Right ventricle myocardium inferior (tissue), 1 donor: Measurements from ENCODE around the gene NFKBIA. TPM values are rescaled to one million over a fixed set of nuclear protein-coding genes. Genes with fewer than 3 reads are reported as not detected.
A peak's percentile ranks its signal among the peaks of the same experiment; 100 is the strongest.
"Not testable (repeated sequence)": the region's sequence is repeated elsewhere in the genome, so short reads cannot be mapped to it uniquely, and the experiment has no call there.

Experiments used
- ATAC-seq: fragments of 200-7000 bp; cut with Tn5 transposase; one replicate; pipeline ENCODE4 v1.9.1; 2020; ENCODE audit warnings: mild to moderate bottlenecking, moderate library complexity
- DNase-seq: peaks from one replicate; pipeline ENCODE4 v3.0.0; 2021; ENCODE audit errors: missing footprints
- intact Hi-C: fragments of 100-400 bp; cut with DNase I; formaldehyde crosslinking; loops from one replicate; pipeline ENCODE4 v1.11.0; 2022
- total RNA-seq: library from RNA; stranded (reverse); fragmentation: NEBNext Ultra II Directional; extraction: Animal tissue kit (Norgen Biotek cat#: 25700); gene quantifications from one replicate; pipeline ENCODE4 v1.2.1, GENCODE V29; 2021
- donor health status: DM: no; HTN: yes; CAD: no; lungs with severe emphysema.

The NFKBIA gene
- total RNA-seq, 1 donor from 2014 or later: 83.0 TPM

DNA sequence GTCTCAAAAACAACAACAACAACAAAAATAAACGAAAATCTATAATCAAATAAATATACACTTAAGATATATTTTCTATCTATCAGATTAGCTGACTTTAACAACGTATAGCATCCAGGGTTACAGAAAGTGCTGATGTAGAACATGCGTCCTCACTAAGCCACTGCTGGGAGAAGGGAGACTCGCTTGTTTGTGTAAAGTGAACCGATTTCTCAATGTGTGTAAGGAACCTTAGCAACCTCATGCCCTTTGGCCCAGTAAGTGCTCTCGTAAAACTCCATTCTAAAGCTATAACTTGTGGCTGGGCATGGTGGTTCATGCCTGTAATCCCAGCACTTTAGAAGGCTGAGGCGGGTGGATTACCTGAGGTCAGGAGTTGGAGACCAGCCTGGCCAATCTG lies 23.8 kb downstream of the NFKBIA start:
- no peak for ATAC-seq
- DNase-seq: no peak
- intact Hi-C loops: no loop called here

- ATAC-seq, DNase-seq, intact Hi-C loops: not testable (repeated sequence)
These were observed 25.2 kb downstream of the NFKBIA start for GRCh38 chr14:35379234-35379933.

DNA sequence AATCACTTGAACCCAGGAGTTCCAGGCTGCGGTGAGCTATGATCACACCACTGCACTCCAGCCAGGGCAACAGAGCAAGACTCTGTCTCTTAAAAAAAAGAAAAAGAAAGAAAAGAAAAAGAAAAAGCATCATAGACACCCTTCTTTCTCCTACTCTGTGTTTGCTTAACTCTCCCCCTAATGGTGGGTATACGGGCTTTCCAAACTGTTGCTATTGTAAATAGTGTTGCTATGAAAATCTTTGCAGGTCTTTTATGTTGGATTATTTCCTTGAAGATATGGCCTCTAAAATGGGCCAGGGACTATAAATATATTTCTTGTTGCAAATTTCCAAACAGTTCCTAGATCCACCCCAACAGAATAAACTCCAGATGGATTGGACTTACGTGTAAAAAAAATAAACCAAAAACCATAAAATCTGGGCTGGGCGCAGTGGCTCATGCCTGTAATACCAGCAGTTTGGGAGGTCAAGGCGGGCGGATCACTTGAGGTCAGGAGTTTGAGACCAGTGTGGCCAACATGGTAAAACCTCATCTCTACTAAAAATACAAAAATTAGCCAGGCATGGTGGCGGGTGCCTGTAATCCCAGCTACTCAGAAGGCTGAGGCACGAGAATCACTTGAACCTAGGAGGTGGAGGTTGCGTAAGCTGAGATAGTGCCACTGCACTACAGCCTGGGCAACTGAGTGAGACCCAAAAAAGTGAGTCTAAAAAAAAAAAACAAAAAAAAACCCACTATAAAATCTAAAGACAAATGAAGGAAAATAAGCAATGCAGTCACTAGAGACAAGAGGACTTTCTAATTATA lies 25.9 kb downstream of the NFKBIA start:
- intact Hi-C loops: no loop called here
- ATAC-seq (no peak), DNase-seq (no peak)

DNA sequence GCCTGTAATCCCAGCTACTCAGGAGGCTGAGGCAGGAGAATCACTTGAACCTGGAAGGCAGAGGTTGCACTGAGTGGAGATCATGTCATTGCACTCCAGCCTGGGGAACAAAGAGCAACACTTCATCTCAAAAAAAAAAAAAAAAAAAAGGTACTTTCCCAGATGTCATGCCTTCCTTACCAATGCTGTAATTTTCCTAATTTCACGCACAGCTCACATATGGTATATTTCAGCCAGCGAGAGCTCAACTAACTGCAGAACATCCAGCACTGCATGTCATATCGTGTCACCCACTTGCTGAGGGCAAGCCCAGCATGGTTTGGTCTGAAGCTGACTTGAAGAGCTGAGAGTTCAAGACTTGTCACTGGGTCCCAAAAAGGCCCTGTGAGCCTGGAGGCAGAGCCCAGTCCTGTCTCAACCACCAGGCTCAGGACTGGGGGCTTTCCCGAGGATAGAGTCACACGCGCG lies 29.0 kb downstream of the NFKBIA start:
- intact Hi-C loops: no loop called here
- DNase-seq (no peak), ATAC-seq (no peak)

GRCh38 chr14:35374263-35374712 lies 30.3 kb downstream of the NFKBIA start:
- DNase-seq: no peak
- peak; percentile 50 for ATAC-seq
- intact Hi-C loops: no loop called here

DNA sequence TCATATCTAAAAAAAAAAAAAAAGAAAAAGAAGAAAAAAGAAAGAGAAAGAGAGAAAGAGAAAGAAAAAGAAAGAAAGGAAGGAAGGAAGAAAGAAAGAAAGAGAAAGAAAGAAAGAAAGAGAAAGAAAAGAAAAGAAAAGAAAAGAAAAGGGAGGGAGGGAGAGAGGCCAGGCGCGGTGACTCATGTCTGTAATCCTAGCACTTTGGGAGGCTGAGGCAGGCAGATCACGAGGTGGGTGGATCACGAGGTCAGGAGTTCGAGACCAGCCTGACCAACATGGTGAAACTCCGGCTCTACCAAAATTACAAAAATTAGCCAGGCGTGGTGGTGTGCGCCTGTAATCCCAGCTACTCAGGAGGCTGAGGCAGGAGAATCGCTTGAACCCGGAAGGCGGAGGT lies 31.3 kb downstream of the NFKBIA start:
- DNase-seq, intact Hi-C loops, ATAC-seq: not testable (repeated sequence)

- no peak for DNase-seq
- no peak for ATAC-seq
- intact Hi-C loops: no loop called here
These were observed 33.6 kb downstream of the NFKBIA start for GRCh38 chr14:35370969-35371368.

- ATAC-seq: no peak
- intact Hi-C loops: no loop called here
- DNase-seq: no peak
These were observed 34.8 kb downstream of the NFKBIA start for GRCh38 chr14:35369701-35370191.

DNA sequence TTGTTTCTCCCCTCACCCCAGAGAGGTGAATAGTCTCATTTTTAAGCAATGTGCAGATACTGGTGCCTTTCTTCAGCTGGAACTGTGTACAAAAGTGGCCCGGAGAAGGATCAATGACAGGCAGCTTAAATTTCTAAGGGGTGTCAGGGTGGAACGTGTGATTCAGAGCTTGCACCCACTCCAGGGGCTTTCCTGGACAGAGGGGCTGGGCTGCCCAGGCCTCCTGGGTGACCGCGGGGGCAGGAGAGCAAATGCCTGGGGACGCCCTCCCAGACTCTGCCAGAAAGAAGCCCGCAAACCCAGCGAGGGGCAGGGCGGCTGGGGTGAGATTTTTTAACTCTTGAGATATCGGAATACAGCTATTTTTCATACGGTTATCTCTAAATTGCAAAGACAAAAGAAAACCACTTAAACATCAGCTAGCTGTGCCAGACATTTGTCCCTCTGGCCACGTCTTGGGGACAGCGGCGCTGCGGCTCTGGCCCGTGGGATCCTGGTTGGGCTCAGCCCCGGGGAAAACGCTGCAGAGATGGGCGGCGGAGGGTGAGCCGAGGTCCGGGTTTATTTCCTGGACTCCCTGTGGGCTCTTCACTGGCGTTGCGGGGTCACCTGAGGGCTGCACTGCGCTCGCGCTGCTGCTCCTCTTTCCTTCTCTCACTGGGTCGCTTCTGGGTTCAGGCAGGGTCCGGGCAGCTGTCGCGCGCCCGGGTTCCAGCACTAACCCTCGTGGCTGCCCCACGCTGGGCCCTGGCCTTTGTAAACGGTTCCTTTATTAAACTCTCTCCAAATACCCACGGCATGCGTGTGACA lies 35.8 kb downstream of the NFKBIA start:
- intact Hi-C loops: no loop called here
- DNase-seq (no peak), ATAC-seq (no peak)

GRCh38 chr14:35368139-35368460 lies 36.4 kb downstream of the NFKBIA start:
- ATAC-seq (no peak), DNase-seq (no peak)
- intact Hi-C loops: no loop called here

GRCh38 chr14:35367056-35367372 lies 37.5 kb downstream of the NFKBIA start:
- intact Hi-C loops: no loop called here
- no peak for ATAC-seq
- no peak for DNase-seq

- intact Hi-C loops: no loop called here
- ATAC-seq (no peak), DNase-seq (peak; percentile 27)
These were observed 38.0 kb downstream of the NFKBIA start for GRCh38 chr14:35366521-35366976.

- ATAC-seq (peak; percentile 22), DNase-seq (peak; percentile 74)
- intact Hi-C loops: no loop called here
These were observed 38.5 kb downstream of the NFKBIA start for GRCh38 chr14:35366056-35366451.

- DNase-seq (peak; percentile 73), ATAC-seq (peak; percentile 60)
- intact Hi-C loops: no loop called here
These were observed 39.2 kb downstream of the NFKBIA start for GRCh38 chr14:35365130-35366055.

- DNase-seq (peak; percentile 46), ATAC-seq (no peak)
- intact Hi-C loops: no loop called here
These were observed 41.6 kb downstream of the NFKBIA start for GRCh38 chr14:35362911-35363374.

- ATAC-seq: no peak
- no peak for DNase-seq
- intact Hi-C loops: no loop called here
These were observed 42.1 kb downstream of the NFKBIA start for GRCh38 chr14:35362450-35362849.

- ATAC-seq (no peak), DNase-seq (no peak)
- intact Hi-C loops: no loop called here
These were observed 43.4 kb downstream of the NFKBIA start for GRCh38 chr14:35361141-35361480.

DNA sequence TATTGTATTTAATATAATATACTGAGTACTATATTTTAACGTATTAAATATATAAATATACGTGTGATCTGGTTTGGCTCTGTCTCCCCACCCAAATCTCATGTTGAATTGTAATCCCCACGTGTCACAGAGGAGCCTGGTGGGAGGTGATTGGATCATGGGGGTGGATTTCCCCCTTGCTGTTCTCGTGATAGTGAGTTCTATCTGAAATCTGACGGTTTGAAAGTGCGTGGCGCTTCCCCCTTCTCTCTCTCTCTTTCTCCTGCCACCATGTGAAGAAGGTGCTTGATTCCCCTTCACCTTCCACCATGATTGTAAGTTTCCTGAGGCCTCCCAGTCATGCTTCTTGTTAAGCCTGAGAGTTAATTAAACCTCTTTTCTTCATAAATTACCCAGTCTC lies 44.9 kb downstream of the NFKBIA start:
- intact Hi-C loops, ATAC-seq: not testable (repeated sequence)

More for the DNA sequence above, 44.9 kb downstream of the NFKBIA start:
- DNase-seq: not testable (repeated sequence)
